ENCODE measurements around the gene GH2.
A peak's percentile ranks its signal among the peaks of the same experiment; 100 is the strongest.
"Not testable (repeated sequence)": the region's sequence is repeated elsewhere in the genome, so short reads cannot be mapped to it uniquely, and the experiment has no call there.

GH2 gene

DNA sequence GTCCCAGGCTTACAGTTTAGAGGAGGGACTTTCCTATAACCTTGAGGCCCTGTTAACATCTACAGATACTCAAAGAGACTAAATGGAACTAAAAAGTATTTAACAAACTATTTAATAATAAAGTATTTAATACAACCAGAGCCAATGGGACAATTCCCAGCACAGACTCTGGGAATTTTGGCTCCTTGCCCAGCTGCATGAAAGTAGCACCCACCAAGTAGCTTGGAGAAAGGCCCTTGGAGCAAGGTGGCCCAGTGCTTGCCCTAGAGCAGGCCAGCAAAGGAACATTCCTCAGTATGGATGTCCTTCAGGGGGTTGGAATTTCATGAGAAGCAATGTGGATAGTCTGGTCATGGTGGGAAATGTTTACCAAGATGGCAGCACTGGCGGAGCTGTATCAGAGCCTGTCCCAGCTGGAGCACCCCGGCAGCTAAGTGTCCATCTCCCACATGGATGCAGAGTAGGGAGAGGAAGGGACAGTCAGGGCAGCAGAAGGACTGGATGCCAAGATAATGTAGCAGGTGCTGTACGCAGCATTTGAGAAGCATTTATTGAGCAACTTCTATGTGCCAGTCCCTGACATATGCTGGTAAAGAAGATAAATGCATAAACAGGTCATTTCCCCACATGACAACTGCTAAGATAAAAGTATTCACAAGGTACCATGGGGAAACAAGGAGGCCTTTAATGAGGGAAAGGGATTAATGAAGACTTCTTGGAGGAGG, 34.1 kb downstream of the GH2 start:
- H3K4me1 ChIP-seq (ENCODE audit: control insufficient read depth, insufficient read depth, low read length): no peaks in the 10 kb centered on the region
- H3K27me3 ChIP-seq (ENCODE audit: control insufficient read depth, insufficient read depth, low read length): peaks cover 31% of the 10 kb centered on the region
- no peaks in the 10 kb centered on the region for H3K9me3 ChIP-seq (ENCODE audit: control insufficient read depth, insufficient read depth, low read length)
- H3K27ac ChIP-seq (ENCODE audit: low read depth, low read length): no peak overlapping the region
- H3K4me3 ChIP-seq (ENCODE audit: low read depth, low read length): no peak overlapping the region
- no peaks in the 10 kb centered on the region for H3K36me3 ChIP-seq (ENCODE audit: control insufficient read depth, insufficient read depth, low read length)
- H3K9ac ChIP-seq (ENCODE audit: low read depth, low read length): no peak overlapping the region

DNA sequence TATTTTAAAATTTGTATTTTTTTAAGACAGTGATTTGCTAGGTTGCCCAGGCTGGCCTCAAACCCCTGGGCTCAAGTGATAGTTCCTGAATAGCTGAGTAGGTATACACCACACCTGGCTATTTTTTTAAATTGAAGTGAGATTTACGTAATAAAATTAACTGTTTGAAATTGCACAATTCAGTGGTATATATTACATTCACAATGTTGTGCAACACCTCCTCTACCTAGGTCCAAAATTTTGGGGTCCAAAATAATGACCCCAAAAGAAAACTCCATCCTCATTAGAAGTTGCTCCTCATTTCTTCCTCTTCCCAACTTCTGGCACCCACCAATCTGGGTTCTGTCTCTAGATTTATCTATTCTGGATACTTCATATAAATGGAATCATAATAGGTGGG, 36.2 kb downstream of the GH2 start:
- H3K36me3 ChIP-seq (ENCODE audit: control insufficient read depth, insufficient read depth, low read length): no peaks in the 10 kb centered on the region
- no peak overlapping the region for H3K9ac ChIP-seq (ENCODE audit: low read depth, low read length)
- peaks cover 14% of the 10 kb centered on the region for H3K4me1 ChIP-seq (ENCODE audit: control insufficient read depth, insufficient read depth, low read length)
- H3K9me3 ChIP-seq (ENCODE audit: control insufficient read depth, insufficient read depth, low read length): no peaks in the 10 kb centered on the region
- no peak overlapping the region for H3K4me3 ChIP-seq (ENCODE audit: low read depth, low read length)
- H3K27me3 ChIP-seq (ENCODE audit: control insufficient read depth, insufficient read depth, low read length): peaks cover 31% of the 10 kb centered on the region
- H3K27ac ChIP-seq (ENCODE audit: low read depth, low read length): no peak overlapping the region

DNA sequence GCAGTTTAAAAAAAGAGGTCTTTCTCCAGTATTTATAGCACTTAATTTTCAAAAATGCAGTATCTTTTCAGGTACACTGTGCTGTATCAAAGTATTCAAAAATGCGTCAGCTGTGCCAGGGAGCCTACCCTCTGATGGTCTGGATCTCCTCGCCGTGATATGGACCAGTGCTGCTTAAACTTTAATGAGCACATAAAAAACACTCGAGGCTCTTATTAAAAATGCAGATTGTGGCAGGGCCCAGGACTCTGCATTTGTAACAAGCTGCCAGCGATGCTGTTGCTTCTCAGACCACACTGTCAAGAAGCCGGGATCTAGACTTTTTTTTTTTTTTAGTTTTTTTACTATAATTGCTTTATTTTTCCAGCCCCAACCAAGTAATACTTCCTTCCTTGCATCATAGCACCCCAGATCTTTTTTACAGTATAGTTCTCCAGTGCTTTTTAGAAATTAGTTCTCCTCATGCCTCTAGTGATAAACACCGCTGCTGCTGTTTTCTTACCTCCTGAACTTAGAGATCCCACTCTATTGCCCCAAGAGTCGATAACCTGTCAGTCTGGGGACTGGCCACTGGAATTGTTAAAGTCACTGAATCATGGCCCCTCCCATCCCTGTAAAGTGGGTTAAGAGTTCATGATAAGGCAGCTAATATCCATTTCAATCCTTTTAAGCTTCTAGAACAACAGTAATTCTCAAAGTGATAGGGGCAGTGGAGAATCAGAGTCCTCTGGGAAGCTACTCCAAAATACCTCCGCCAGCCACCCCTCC, 37.6 kb downstream of the GH2 start:
- Histone ChIP-seq H3K36me3 (ENCODE audit: control insufficient read depth, insufficient read depth, low read length) (no peaks in the 10 kb centered on the region), H3K9me3 (ENCODE audit: control insufficient read depth, insufficient read depth, low read length) (no peaks in the 10 kb centered on the region), H3K27me3 (ENCODE audit: control insufficient read depth, insufficient read depth, low read length) (peaks cover 23% of the 10 kb centered on the region), H3K4me1 (ENCODE audit: control insufficient read depth, insufficient read depth, low read length) (peaks cover 20% of the 10 kb centered on the region), H3K9ac (ENCODE audit: low read depth, low read length) (no peak overlapping the region), H3K27ac (ENCODE audit: low read depth, low read length) (no peak overlapping the region), H3K4me3 (ENCODE audit: low read depth, low read length) (no peak overlapping the region; the same call in 1 of the 2 replicates)

DNA sequence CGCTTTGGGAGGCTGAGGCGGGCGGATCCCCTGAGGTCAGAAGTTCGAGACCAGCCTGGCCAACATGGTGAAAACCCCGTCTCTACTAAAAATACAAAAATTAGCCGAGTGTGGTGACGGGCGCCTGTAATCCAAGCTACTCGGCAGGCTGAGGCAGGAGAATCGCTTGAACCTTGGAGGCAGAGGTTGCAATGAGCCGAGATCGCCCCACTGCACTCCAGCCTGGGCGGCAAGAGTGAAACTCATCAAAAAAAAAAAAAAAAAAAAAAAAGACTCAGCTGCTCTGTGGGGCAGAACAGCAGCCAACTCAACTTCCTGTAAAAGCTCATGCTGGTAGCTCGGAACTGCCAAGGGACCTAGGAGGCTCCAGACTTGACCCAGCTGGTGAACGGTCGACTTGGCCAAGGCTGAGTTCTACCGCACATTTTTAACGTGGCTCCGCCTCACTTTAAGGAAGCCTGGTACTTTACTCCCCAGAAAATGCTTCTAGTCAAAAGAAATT, 38.3 kb downstream of the GH2 start:
- not testable (repeated sequence) for H3K36me3 ChIP-seq (ENCODE audit: control insufficient read depth, insufficient read depth, low read length); H3K9ac ChIP-seq (ENCODE audit: low read depth, low read length); H3K9me3 ChIP-seq (ENCODE audit: control insufficient read depth, insufficient read depth, low read length)
- H3K27ac ChIP-seq (ENCODE audit: low read depth, low read length): peak overlapping the region; percentile 63
- peak overlapping the region; percentile 72 for H3K4me3 ChIP-seq (ENCODE audit: low read depth, low read length)
- H3K4me1 ChIP-seq (ENCODE audit: control insufficient read depth, insufficient read depth, low read length): peaks cover 26% of the 10 kb centered on the region
- peaks cover 21% of the 10 kb centered on the region for H3K27me3 ChIP-seq (ENCODE audit: control insufficient read depth, insufficient read depth, low read length)

DNA sequence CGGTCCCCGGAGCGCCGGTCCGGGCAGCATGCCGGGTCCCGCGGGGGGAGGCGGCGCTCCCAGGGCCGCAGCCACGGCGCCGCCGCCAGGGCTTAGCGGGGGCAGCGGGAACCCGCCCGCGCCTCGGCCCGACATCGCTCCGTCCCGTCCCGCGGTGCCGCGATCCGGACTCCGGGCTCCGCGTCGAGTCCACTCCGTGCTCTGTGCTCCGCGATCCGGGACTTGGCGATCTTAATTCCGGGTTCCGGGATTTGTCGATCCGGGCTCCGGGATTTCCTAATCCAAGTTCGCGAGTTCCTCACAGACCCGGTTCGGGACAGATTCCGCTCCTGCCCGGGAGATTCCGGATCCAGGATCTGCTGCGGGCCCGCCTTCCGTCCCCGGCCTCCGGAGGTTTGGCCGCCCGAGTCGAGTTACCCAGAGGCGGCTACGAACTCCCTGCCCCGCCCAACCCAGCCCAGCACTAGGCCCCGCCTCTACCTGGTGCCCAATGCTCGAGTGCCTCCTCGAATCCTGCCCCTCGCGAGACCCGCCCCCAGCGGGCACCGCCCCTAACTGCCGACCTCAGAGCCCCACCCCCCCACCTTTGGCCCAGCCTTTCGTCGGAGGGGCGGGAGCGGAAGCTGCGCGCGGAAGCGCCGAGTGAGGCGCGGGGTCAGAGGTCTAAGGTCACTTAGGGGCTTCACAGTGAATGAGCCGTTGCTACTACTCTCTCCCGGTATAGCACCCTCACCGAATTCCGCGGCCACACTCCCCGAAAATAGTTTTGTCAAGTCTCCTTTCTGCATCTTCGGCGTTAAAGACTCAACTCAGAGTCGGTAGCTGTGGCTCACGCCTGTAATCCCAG, 39.0 kb downstream of the GH2 start, which contains the start of gene SMARCD2:
Gene SMARCD2, minus strand, starts transcription at position 146 of the 847 bp plus-strand sequence. Its CDS starts 11 bp downstream, at position 135.
- peak within 1 kb of the TSS; percentile 83 for H3K4me3 ChIP-seq (ENCODE audit: low read depth, low read length)
- peak within 1 kb of the TSS; percentile 62 for H3K9ac ChIP-seq (ENCODE audit: low read depth, low read length)
- H3K27ac ChIP-seq (ENCODE audit: low read depth, low read length): peak within 1 kb of the TSS; percentile 85
- H3K27me3 ChIP-seq (ENCODE audit: control insufficient read depth, insufficient read depth, low read length): peaks cover 14% of the 10 kb centered on the region
- no peaks in the 10 kb centered on the region for H3K9me3 ChIP-seq (ENCODE audit: control insufficient read depth, insufficient read depth, low read length)
- no peaks in the 10 kb centered on the region for H3K36me3 ChIP-seq (ENCODE audit: control insufficient read depth, insufficient read depth, low read length)
- peaks cover 29% of the 10 kb centered on the region for H3K4me1 ChIP-seq (ENCODE audit: control insufficient read depth, insufficient read depth, low read length)

DNA sequence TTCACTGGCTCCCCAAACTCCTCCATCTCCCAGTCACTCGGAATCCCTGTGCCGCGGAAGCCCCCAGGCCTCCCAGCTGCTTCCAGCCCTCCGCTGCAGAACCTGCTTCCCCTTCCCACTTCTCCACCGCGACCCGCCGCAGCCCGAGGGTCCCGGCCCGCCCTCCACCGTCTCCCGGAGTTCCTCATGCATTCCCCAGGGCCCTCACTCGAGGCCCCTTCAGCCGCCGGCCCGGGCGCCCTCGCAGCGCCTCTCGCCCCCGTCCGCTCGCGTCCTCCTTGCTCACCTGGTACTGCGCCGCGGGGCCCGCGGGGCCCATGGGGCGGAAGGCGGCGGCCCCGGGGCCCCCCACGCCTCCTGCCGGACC, 39.6 kb downstream of the GH2 start:
- Histone ChIP-seq H3K9ac (ENCODE audit: low read depth, low read length) (peak overlapping the region; percentile 62), H3K4me1 (ENCODE audit: control insufficient read depth, insufficient read depth, low read length) (peaks cover 29% of the 10 kb centered on the region), H3K9me3 (ENCODE audit: control insufficient read depth, insufficient read depth, low read length) (no peaks in the 10 kb centered on the region), H3K27ac (ENCODE audit: low read depth, low read length) (peak overlapping the region; percentile 85), H3K36me3 (ENCODE audit: control insufficient read depth, insufficient read depth, low read length) (peaks cover 2% of the 10 kb centered on the region; the same call in 1 of the 2 replicates), H3K27me3 (ENCODE audit: control insufficient read depth, insufficient read depth, low read length) (peaks cover 8% of the 10 kb centered on the region), H3K4me3 (ENCODE audit: low read depth, low read length) (peak overlapping the region; percentile 83)

DNA sequence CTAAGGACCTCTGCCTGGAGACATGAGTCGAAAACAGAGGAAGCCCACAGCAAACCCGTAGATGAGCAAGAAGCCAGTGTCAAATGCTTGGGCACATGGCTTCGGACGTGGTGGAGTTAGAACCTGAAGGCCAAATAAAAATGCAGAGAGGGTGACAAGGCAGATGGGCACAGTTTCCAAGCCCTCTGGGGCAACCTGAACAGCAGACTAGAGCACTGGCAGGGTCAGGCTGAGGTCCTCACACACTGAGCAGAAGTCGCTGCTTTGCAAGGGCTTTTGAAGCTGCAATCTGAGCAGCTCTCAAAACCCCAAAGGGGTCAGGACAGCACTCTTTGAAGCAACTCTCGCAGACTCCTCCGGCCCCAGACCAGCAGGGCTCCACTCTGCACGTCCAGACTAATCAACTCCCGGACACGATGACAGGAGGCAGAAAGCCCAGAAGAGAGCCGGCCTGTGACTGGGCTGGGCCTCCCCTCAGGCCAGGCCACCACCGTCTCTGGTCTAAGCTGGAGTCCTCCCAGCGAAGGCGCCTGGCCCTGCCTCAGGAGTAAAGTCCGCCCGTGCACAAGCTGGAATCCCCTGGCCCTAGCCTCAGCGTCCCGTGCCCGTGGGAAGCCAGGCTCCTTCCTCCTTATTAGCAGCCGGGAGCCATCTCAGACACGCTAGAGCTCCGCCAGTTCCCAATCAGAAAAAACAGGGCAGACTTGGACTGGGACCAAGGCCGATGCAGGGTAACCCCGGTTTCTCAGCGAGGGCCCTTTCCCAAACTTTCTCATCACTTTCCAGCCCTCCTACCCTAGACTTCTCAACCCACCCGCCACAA, 40.2 kb downstream of the GH2 start:
- Histone ChIP-seq H3K4me3 (ENCODE audit: low read depth, low read length) (peak overlapping the region; percentile 83), H3K9me3 (ENCODE audit: control insufficient read depth, insufficient read depth, low read length) (no peaks in the 10 kb centered on the region), H3K27ac (ENCODE audit: low read depth, low read length) (peak overlapping the region; percentile 85), H3K27me3 (ENCODE audit: control insufficient read depth, insufficient read depth, low read length) (peaks cover 3% of the 10 kb centered on the region), H3K9ac (ENCODE audit: low read depth, low read length) (peak overlapping the region; percentile 62), H3K4me1 (ENCODE audit: control insufficient read depth, insufficient read depth, low read length) (peaks cover 29% of the 10 kb centered on the region), H3K36me3 (ENCODE audit: control insufficient read depth, insufficient read depth, low read length) (peaks cover 8% of the 10 kb centered on the region; the same call in 1 of the 2 replicates)

DNA sequence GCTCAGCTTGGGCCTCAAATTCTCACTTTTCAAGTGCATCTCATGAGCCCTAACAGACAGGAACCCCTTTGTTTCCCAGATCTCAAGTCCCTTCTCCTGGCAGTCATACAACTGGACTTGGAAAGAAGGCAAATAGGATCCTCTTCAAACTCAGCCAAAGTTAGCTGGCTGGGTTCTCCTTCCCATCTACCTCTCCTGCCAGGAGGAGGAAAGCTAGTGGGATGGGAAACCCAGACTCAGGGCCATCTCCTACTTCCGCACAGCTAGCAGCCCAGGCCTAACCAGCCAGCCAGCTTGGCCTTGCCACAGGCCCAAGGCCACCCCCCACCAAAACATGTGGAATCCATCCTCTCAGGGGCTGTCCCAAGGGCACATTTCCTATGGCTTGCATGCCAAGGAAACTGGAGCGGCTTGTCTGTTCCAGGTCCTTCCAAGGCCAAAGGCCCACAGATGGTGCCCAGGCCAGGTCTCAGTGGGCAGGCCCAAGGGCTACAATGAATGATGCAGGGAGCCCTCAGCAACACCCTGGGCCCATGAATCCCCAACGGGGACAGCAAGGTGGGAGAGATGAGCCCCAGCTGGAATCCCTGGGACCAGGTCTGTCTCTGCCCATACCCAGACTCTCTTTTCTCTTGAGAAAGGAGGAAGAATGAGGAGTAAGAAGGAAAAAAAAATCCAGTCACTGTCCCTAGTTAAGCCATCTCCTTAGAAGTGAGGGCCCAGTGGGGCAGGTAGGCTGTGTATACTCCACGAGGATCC, 41.0 kb downstream of the GH2 start:
- Histone ChIP-seq H3K9me3 (ENCODE audit: control insufficient read depth, insufficient read depth, low read length) (no peaks in the 10 kb centered on the region), H3K27me3 (ENCODE audit: control insufficient read depth, insufficient read depth, low read length) (no peaks in the 10 kb centered on the region), H3K9ac (ENCODE audit: low read depth, low read length) (no peak overlapping the region), H3K36me3 (ENCODE audit: control insufficient read depth, insufficient read depth, low read length) (peaks cover 16% of the 10 kb centered on the region), H3K27ac (ENCODE audit: low read depth, low read length) (no peak overlapping the region), H3K4me1 (ENCODE audit: control insufficient read depth, insufficient read depth, low read length) (peaks cover 29% of the 10 kb centered on the region), H3K4me3 (ENCODE audit: low read depth, low read length) (peak overlapping the region; percentile 83)

DNA sequence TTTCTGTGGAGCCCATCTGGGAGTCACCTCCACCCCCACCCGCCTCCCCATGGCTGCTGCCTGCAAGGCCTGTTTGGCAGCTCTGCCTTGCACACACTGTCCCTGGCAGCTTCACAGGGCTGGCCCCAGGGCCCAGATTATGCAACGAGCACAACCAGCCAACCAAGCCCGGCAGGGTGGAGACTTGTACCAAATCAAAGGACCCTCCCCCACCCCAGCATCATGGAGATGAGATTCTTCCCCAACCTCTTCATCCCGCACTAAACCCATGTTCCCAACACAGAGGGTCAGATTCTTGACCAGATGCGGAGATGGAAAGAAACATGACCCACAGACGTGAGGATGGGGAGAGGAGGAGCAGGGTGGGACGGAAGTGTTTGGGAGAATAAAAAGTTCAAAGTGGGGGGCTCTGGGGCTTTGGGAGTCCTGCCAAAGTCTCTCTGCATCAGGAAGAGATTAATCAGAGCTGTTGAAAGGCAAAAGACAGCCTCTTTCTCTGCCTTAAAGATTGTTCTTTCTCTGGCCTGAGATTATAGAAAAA, 43.0 kb downstream of the GH2 start:
- Histone ChIP-seq H3K36me3 (ENCODE audit: control insufficient read depth, insufficient read depth, low read length) (peaks cover 35% of the 10 kb centered on the region), H3K4me1 (ENCODE audit: control insufficient read depth, insufficient read depth, low read length) (peaks cover 29% of the 10 kb centered on the region), H3K27ac (ENCODE audit: low read depth, low read length) (peak overlapping the region; percentile 80), H3K9ac (ENCODE audit: low read depth, low read length) (no peak overlapping the region), H3K9me3 (ENCODE audit: control insufficient read depth, insufficient read depth, low read length) (no peaks in the 10 kb centered on the region), H3K27me3 (ENCODE audit: control insufficient read depth, insufficient read depth, low read length) (no peaks in the 10 kb centered on the region), H3K4me3 (ENCODE audit: low read depth, low read length) (peak overlapping the region; percentile 7; the same call in 1 of the 2 replicates)
